Esophagus squamous epithelium (tissue), 4 donors: ENCODE results near the gene SH2D1A.

ENCODE experiments used
- POLR2A ChIP-seq, 4 donors: fragments of 450-650 bp; IDR thresholded peaks; one replicate each; pipeline ENCODE4 v1.6.1; 2017; ENCODE audit warnings: antibody characterized with exemption in 4 of 4, mild to moderate bottlenecking in 4 of 4, moderate library complexity in 3 of 4
- TF ChIP-seq, protein P1 (sequence below), 6 experiments: fragments of 450-650 bp in 4 of 6; fragments of 200-600 bp in 2 of 6; sonication (generic) in 2 of 6; IDR thresholded peaks; one replicate each; pipeline ENCODE4 v1.5.1; 2016 to 2019; ENCODE audit warnings: antibody characterized with exemption in 6 of 6, mild to moderate bottlenecking in 4 of 6, moderate library complexity in 4 of 6

DNA sequence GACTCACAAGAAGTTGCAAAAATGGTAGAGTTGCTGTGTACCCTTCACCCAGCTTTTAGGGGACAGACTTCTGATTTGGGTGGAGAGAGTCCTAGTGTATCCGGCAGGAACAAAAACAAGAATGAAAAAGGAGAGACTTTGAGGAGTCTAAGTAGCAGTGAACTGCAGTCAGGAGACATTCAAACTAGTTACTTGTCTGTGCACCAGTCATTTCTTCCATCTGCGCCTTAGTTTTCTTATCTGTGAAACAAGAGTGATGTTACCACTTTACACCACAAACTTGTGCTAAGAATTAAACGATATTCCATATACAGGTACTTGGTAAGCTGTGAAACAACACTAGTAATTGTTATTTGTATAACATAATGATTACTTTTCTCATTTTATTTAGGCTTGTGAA is 47.3 kb downstream of the SH2D1A start:
- TF ChIP-seq, protein P1, sequence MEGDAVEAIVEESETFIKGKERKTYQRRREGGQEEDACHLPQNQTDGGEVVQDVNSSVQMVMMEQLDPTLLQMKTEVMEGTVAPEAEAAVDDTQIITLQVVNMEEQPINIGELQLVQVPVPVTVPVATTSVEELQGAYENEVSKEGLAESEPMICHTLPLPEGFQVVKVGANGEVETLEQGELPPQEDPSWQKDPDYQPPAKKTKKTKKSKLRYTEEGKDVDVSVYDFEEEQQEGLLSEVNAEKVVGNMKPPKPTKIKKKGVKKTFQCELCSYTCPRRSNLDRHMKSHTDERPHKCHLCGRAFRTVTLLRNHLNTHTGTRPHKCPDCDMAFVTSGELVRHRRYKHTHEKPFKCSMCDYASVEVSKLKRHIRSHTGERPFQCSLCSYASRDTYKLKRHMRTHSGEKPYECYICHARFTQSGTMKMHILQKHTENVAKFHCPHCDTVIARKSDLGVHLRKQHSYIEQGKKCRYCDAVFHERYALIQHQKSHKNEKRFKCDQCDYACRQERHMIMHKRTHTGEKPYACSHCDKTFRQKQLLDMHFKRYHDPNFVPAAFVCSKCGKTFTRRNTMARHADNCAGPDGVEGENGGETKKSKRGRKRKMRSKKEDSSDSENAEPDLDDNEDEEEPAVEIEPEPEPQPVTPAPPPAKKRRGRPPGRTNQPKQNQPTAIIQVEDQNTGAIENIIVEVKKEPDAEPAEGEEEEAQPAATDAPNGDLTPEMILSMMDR (IDR thresholded peaks at IDR 0.05) = no peak
- no peak for TF ChIP-seq POLR2A (IDR thresholded peaks at IDR 0.05)
